Nephron (organoid): ENCODE measurements around the gene ZC3H18.

ENCODE experiments used
- H3K27ac Mint-ChIP-seq, 3 experiments: 2 replicates each; pipeline ENCODE4 v1.8.0; 2020; ENCODE audit warnings: mixed read lengths in 3 of 3, mild to moderate bottlenecking in 2 of 3, moderate library complexity in 1 of 3
- H3K27me3 Mint-ChIP-seq: 2 replicates; pipeline ENCODE4 v1.8.0; 2021; ENCODE audit warnings: low read depth, mild to moderate bottlenecking, moderate library complexity, mixed read lengths
- H3K36me3 Mint-ChIP-seq: 2 replicates; pipeline ENCODE4 v1.8.0; 2020; ENCODE audit warnings: low read depth, mixed read lengths
- H3K4me1 Mint-ChIP-seq: 2 replicates; pipeline ENCODE4 v1.8.0; 2020; ENCODE audit warnings: mixed read lengths
- H3K4me3 Mint-ChIP-seq, 3 experiments: 2 replicates each; pipeline ENCODE4 v1.8.0; 2020; ENCODE audit warnings: mild to moderate bottlenecking in 3 of 3, mixed read lengths in 3 of 3, moderate library complexity in 2 of 3
- H3K9me3 Mint-ChIP-seq: 2 replicates; pipeline ENCODE4 v1.8.0; 2020; ENCODE audit warnings: mixed read lengths
- CTCF ChIP-seq, 3 experiments: fragments of 200-600 bp; sonication (generic); IDR thresholded peaks; one replicate each; pipeline ENCODE4 v1.5.0; 2021; ENCODE audit warnings: antibody characterized with exemption in 3 of 3; ENCODE audit not compliant: unreplicated experiment in 3 of 3

ZC3H18 gene

GRCh38 chr16:88524973-88525662 lies 45.1 kb upstream of the ZC3H18 start:
- H3K27ac Mint-ChIP-seq, result no peak overlapping the region
- H3K4me1 Mint-ChIP-seq, result no peaks in the 10 kb centered on the region
- peaks cover 6% of the 10 kb centered on the region for H3K36me3 Mint-ChIP-seq
- TF ChIP-seq CTCF (IDR thresholded peaks at IDR 0.05; ENCODE audit: unreplicated experiment in 3 of 3), result no peak
- H3K4me3 Mint-ChIP-seq, result no peak overlapping the region
- no peaks in the 10 kb centered on the region for H3K9me3 Mint-ChIP-seq
- H3K27me3 Mint-ChIP-seq, result no peaks in the 10 kb centered on the region

GRCh38 chr16:88525663-88525990 lies 44.6 kb upstream of the ZC3H18 start:
- H3K9me3 Mint-ChIP-seq, result no peaks in the 10 kb centered on the region
- no peak overlapping the region for H3K27ac Mint-ChIP-seq
- peaks cover 6% of the 10 kb centered on the region for H3K36me3 Mint-ChIP-seq
- no peak overlapping the region for H3K4me3 Mint-ChIP-seq
- no peak for TF ChIP-seq CTCF (IDR thresholded peaks at IDR 0.05; ENCODE audit: unreplicated experiment in 3 of 3)
- peaks cover 3% of the 10 kb centered on the region for H3K4me1 Mint-ChIP-seq
- no peaks in the 10 kb centered on the region for H3K27me3 Mint-ChIP-seq

- no peaks in the 10 kb centered on the region for H3K9me3 Mint-ChIP-seq
- H3K36me3 Mint-ChIP-seq, result peaks cover 6% of the 10 kb centered on the region
- no peak overlapping the region for H3K4me3 Mint-ChIP-seq
- TF ChIP-seq CTCF (IDR thresholded peaks at IDR 0.05; ENCODE audit: unreplicated experiment in 3 of 3), result no peak
- peaks cover 6% of the 10 kb centered on the region for H3K4me1 Mint-ChIP-seq
- H3K27me3 Mint-ChIP-seq, result no peaks in the 10 kb centered on the region
- H3K27ac Mint-ChIP-seq, result no peak overlapping the region
Observed at GRCh38 chr16:88526008-88526905, 43.9 kb upstream of the ZC3H18 start.

GRCh38 chr16:88526906-88527185 lies 43.4 kb upstream of the ZC3H18 start:
- no peak overlapping the region for H3K27ac Mint-ChIP-seq
- no peak overlapping the region for H3K4me3 Mint-ChIP-seq
- H3K4me1 Mint-ChIP-seq, result peaks cover 6% of the 10 kb centered on the region
- TF ChIP-seq CTCF (IDR thresholded peaks at IDR 0.05; ENCODE audit: unreplicated experiment in 3 of 3), result no peak
- H3K36me3 Mint-ChIP-seq, result peaks cover 6% of the 10 kb centered on the region
- H3K27me3 Mint-ChIP-seq, result no peaks in the 10 kb centered on the region
- no peaks in the 10 kb centered on the region for H3K9me3 Mint-ChIP-seq

GRCh38 chr16:88527186-88527936 lies 42.8 kb upstream of the ZC3H18 start:
- Mint-ChIP-seq H3K36me3 (peaks cover 6% of the 10 kb centered on the region), H3K27ac (no peak overlapping the region), H3K4me3 (no peak overlapping the region), H3K27me3 (no peaks in the 10 kb centered on the region), H3K9me3 (no peaks in the 10 kb centered on the region), H3K4me1 (peaks cover 6% of the 10 kb centered on the region)
- peak; percentile 85 to 91 (median 87) for TF ChIP-seq CTCF (IDR thresholded peaks at IDR 0.05; ENCODE audit: unreplicated experiment in 3 of 3)
